ENCODE data around the gene POMGNT2.

DNA sequence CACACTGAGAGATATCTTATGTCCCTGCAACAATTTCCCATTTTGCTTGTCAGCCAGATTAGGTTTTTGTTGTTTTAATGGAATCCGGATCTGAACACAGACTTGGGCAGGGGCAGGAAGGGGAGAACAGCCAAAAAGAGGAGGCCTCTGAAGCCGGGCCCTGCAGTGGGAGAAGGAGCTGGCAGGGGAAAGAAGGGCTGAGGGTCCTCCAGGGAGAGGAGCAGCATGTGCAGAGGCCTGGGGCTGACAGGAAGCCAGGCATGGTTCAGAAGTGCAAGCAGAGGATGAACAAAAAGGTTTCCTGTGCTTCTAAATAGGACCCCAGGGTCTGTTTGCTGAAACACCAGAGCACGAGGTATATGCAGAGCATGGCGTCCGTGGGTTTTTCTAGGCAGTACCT is 49.1 kb upstream of the POMGNT2 start:
- TF ChIP-seq POLR2A (IDR thresholded peaks at IDR 0.05; ENCODE audit: low read length), result no peak
- TF ChIP-seq GATA1 (IDR thresholded peaks at IDR 0.05; ENCODE audit: low read depth, low read length), result no peak

Data from erythroblast (primary cell).